Mucosa of gallbladder (tissue), 1 donor: ENCODE measurements around the gene SCN4A. TPM values are rescaled to one million over a fixed set of nuclear protein-coding genes. Genes with fewer than 3 reads are reported as not detected.
A peak's percentile ranks its signal among the peaks of the same experiment; 100 is the strongest.
"Not testable (repeated sequence)": the region's sequence is repeated elsewhere in the genome, so short reads cannot be mapped to it uniquely, and the experiment has no call there.

Source experiments
- DNase-seq: peaks from one replicate; pipeline ENCODE4 v3.0.0-alpha.2; 2020; ENCODE audit warnings: low spot score
- total RNA-seq: library from RNA; stranded (reverse); gene quantifications from one replicate; pipeline ENCODE4 v1.2.1, GENCODE V29; 2021
- donor health status: DM: no; HTN: no; CAD: no.

Gene SCN4A
- total RNA-seq, 1 donor from 2014 or later: 1.2 TPM

GRCh38 chr17:63984651-63985386, 12.1 kb upstream of the SCN4A start:
- DNase-seq: peak; percentile 74

GRCh38 chr17:63984236-63984635, 11.5 kb upstream of the SCN4A start:
- DNase-seq: no peak

- DNase-seq: no peak
Measured at GRCh38 chr17:63983320-63983719, 10.6 kb upstream of the SCN4A start.

- DNase-seq: not testable (repeated sequence)
Measured at GRCh38 chr17:63982641-63983040, 9.9 kb upstream of the SCN4A start.

GRCh38 chr17:63978272-63979200, 5.8 kb upstream of the SCN4A start:
- no peak for DNase-seq

GRCh38 chr17:63976702-63977101, 4.0 kb upstream of the SCN4A start:
- no peak for DNase-seq

GRCh38 chr17:63975541-63976092, 2.9 kb upstream of the SCN4A start:
- DNase-seq: no peak

- no peak for DNase-seq
Measured at GRCh38 chr17:63974594-63975192, 2.0 kb upstream of the SCN4A start.

- DNase-seq: no peak
Measured at GRCh38 chr17:63973930-63974593, 1.3 kb upstream of the SCN4A start.

GRCh38 chr17:63973247-63973646, 529 bp upstream of the SCN4A start:
- no peak for DNase-seq

GRCh38 chr17:63969278-63969677, 3.4 kb downstream of the SCN4A start:
- DNase-seq: no peak

GRCh38 chr17:63967953-63968352, 4.8 kb downstream of the SCN4A start:
- DNase-seq: no peak

GRCh38 chr17:63966646-63967264, 6.0 kb downstream of the SCN4A start:
- DNase-seq: no peak

GRCh38 chr17:63963123-63963522, 9.6 kb downstream of the SCN4A start:
- DNase-seq: no peak

GRCh38 chr17:63962298-63962744, 10.4 kb downstream of the SCN4A start:
- no peak for DNase-seq

- DNase-seq: peak; percentile 40
Measured at GRCh38 chr17:63961355-63962212, 11.1 kb downstream of the SCN4A start.

- no peak for DNase-seq
Measured at GRCh38 chr17:63960430-63960829, 12.3 kb downstream of the SCN4A start.

GRCh38 chr17:63960006-63960405, 12.7 kb downstream of the SCN4A start:
- no peak for DNase-seq

GRCh38 chr17:63956296-63956920, 16.3 kb downstream of the SCN4A start:
- DNase-seq: no peak

GRCh38 chr17:63955791-63956190, 16.9 kb downstream of the SCN4A start:
- no peak for DNase-seq
